ENCODE results near the gene SUN5. TPM values are rescaled to one million over a fixed set of nuclear protein-coding genes. Genes with fewer than 3 reads are reported as not detected.

SUN5 gene
- total and polyA plus RNA-seq, 3 donors from 2014 or later: 19.0 to 59.7 (median 29.1) TPM

GRCh38 chr20:32991792-32992641 is 12.2 kb downstream of the SUN5 start:
- Histone ChIP-seq H3K9me3 (no peaks in the 10 kb centered on the region), H3K27me3 (no peaks in the 10 kb centered on the region), H3K36me3 (ENCODE audit: low read depth, missing control alignments) (no peaks in the 10 kb centered on the region), H3K4me3 (no peak overlapping the region), H3K4me1 (no peaks in the 10 kb centered on the region), H3K27ac (no peak overlapping the region)
- whole genome bisulfite sequencing, 2 donors: 69 to 86% methylated on average over 7 to 8 of the region's 8 CpGs
- intact Hi-C loops (cut with DNase I; ENCODE audit: low total_unique reads): no loop called here
- no peak for DNase-seq
- TF ChIP-seq CTCF (IDR thresholded peaks at IDR 0.05) (no peak), POLR2A (IDR thresholded peaks at IDR 0.05) (no peak)

- Histone ChIP-seq H3K4me1 (no peaks in the 10 kb centered on the region), H3K27me3 (no peaks in the 10 kb centered on the region), H3K36me3 (ENCODE audit: low read depth, missing control alignments) (no peaks in the 10 kb centered on the region), H3K27ac (no peak overlapping the region), H3K9me3 (no peaks in the 10 kb centered on the region), H3K4me3 (no peak overlapping the region)
- 78 to 85% methylated on average over 3 of the region's 3 CpGs for WGBS, 2 donors
- DNase-seq: no peak
- TF ChIP-seq POLR2A (IDR thresholded peaks at IDR 0.05): no peak
- intact Hi-C loops (cut with DNase I; ENCODE audit: low total_unique reads): no loop called here
Observed at GRCh38 chr20:32991383-32991782, 12.8 kb downstream of the SUN5 start.

GRCh38 chr20:32990426-32990825 is 13.8 kb downstream of the SUN5 start:
- WGBS, 2 donors: 72 to 85% methylated on average over 2 to 3 of the region's 3 CpGs
- Histone ChIP-seq H3K36me3 (ENCODE audit: low read depth, missing control alignments) (no peaks in the 10 kb centered on the region), H3K27me3 (no peaks in the 10 kb centered on the region), H3K27ac (no peak overlapping the region), H3K4me1 (no peaks in the 10 kb centered on the region), H3K9me3 (no peaks in the 10 kb centered on the region), H3K4me3 (no peak overlapping the region)
- DNase-seq: no peak
- intact Hi-C loops (cut with DNase I; ENCODE audit: low total_unique reads): no loop called here
- no peak for TF ChIP-seq CTCF (IDR thresholded peaks at IDR 0.05)
- no peak for TF ChIP-seq POLR2A (IDR thresholded peaks at IDR 0.05)

GRCh38 chr20:32989507-32990283 is 14.5 kb downstream of the SUN5 start:
- DNase-seq: no peak
- Histone ChIP-seq H3K4me3 (no peak overlapping the region), H3K4me1 (no peaks in the 10 kb centered on the region), H3K27me3 (no peaks in the 10 kb centered on the region), H3K36me3 (ENCODE audit: low read depth, missing control alignments) (no peaks in the 10 kb centered on the region), H3K27ac (no peak overlapping the region), H3K9me3 (no peaks in the 10 kb centered on the region)
- TF ChIP-seq CTCF (IDR thresholded peaks at IDR 0.05): no peak
- intact Hi-C loops (cut with DNase I; ENCODE audit: low total_unique reads): no loop called here
- WGBS, 2 donors: 83 to 92% methylated on average over 11 to 14 of the region's 14 CpGs

GRCh38 chr20:32988008-32988407 is 16.2 kb downstream of the SUN5 start:
- WGBS, 2 donors: 88 to 89% methylated on average over 13 to 16 of the region's 16 CpGs
- no peak for DNase-seq
- Histone ChIP-seq H3K4me1 (no peaks in the 10 kb centered on the region), H3K36me3 (ENCODE audit: low read depth, missing control alignments) (no peaks in the 10 kb centered on the region), H3K4me3 (no peak overlapping the region), H3K27ac (no peak overlapping the region), H3K27me3 (no peaks in the 10 kb centered on the region), H3K9me3 (no peaks in the 10 kb centered on the region)
- intact Hi-C loops (cut with DNase I; ENCODE audit: low total_unique reads): no loop called here
- no peak for TF ChIP-seq POLR2A (IDR thresholded peaks at IDR 0.05)

All from testis (tissue), 3 donors.